B cell (primary cell): ENCODE measurements around the gene TRIM68. TPM values are rescaled to one million over a fixed set of nuclear protein-coding genes. Genes with fewer than 3 reads are reported as not detected.

Experiments used
- ATAC-seq: fragments of 200-7000 bp; cut with Tn5 transposase; one replicate; pipeline ENCODE4 v1.10.0; 2021; ENCODE audit warnings: low read depth, mild to moderate bottlenecking, moderate number of reproducible peaks, moderate library complexity
- CTCF ChIA-PET: fragments of 350-600 bp; sonication (Branson Sonifier 250); formaldehyde crosslinking; loops from one replicate; lab custom pipeline; 2021; ENCODE audit warnings: antibody characterized with exemption, inconsistent platforms; lab: Charles Lee
- POLR2A ChIA-PET: fragments of 350-600 bp; sonication (Branson Sonifier 250); formaldehyde crosslinking; loops from one replicate; lab custom pipeline; 2021; ENCODE audit warnings: antibody characterized with exemption; lab: Charles Lee
- DNase-seq: peaks from one replicate; pipeline ENCODE4 v3.0.0; 2013
- H2AFZ ChIP-seq: 2 replicates; pipeline ENCODE4 v1.6.1; 2012; ENCODE audit warnings: mild to moderate bottlenecking, low read depth, low read length; ENCODE audit not compliant: insufficient read depth, poor library complexity, severe bottlenecking
- H3K27ac ChIP-seq, 2 donors: 1 replicate in 1 of 2; 2 replicates in 1 of 2; pipeline ENCODE4 v1.5.1; 2012 to 2013; ENCODE audit warnings: low read length in 2 of 2, mild to moderate bottlenecking in 2 of 2, moderate library complexity in 1 of 2
- H3K27me3 ChIP-seq, 4 experiments: fragments of 200-600 bp in 1 of 4; sonication (generic) in 1 of 4; replicated peaks in 1 of 4; 1 replicate in 2 of 4; 2 replicates in 2 of 4; pipeline versions ENCODE4 v1.6.1 to v1.7.0; 2013 to 2016; ENCODE audit warnings: low read length in 3 of 4, mild to moderate bottlenecking in 2 of 4, mixed read lengths in 1 of 4, moderate library complexity in 1 of 4; ENCODE audit not compliant: insufficient read depth in 4 of 4, control insufficient read depth in 3 of 4; ENCODE audit errors: control extremely low read depth in 1 of 4
- H3K36me3 ChIP-seq, 2 experiments: replicated peaks in 1 of 2; 1 replicate in 1 of 2; 2 replicates in 1 of 2; pipeline versions ENCODE4 v1.6.1 to v1.7.1; 2013; ENCODE audit warnings: low read length in 1 of 2; ENCODE audit not compliant: insufficient read depth in 2 of 2, control insufficient read depth in 1 of 2; ENCODE audit errors: control extremely low read depth in 1 of 2, extremely low read depth in 1 of 2
- H3K4me1 ChIP-seq, 2 donors: fragments of 200-600 bp in 1 of 2; sonication (generic) in 1 of 2; 1 replicate in 1 of 2; 2 replicates in 1 of 2; pipeline versions ENCODE4 v1.5.1 to v1.6.1; 2013 to 2017; ENCODE audit warnings: low read length in 2 of 2; ENCODE audit not compliant: control insufficient read depth in 2 of 2, insufficient read depth in 2 of 2
- H3K4me2 ChIP-seq: replicated peaks from 2 replicates; pipeline ENCODE3; 2012; ENCODE audit warnings: mild to moderate bottlenecking, low read depth, low read length; ENCODE audit not compliant: poor library complexity, severe bottlenecking
- H3K4me3 ChIP-seq, 5 experiments: fragments of 200-600 bp in 1 of 5; sonication (generic) in 1 of 5; 1 replicate in 3 of 5; 2 replicates in 2 of 5; pipeline versions ENCODE4 v1.5.1 to v1.7.0; 2011 to 2016; ENCODE audit warnings: low read length in 4 of 5, mild to moderate bottlenecking in 4 of 5, low read depth in 2 of 5, control low read depth in 1 of 5, moderate library complexity in 1 of 5; ENCODE audit not compliant: insufficient read depth in 1 of 5; ENCODE audit errors: control extremely low read depth in 1 of 5, extremely low read depth in 1 of 5
- H3K79me2 ChIP-seq: fragments of 200-600 bp; sonication (generic); one replicate; pipeline ENCODE4 v1.6.0; 2016; ENCODE audit warnings: low read length; ENCODE audit not compliant: control insufficient read depth, insufficient read depth
- H3K9ac ChIP-seq: fragments of 200-600 bp; sonication (generic); 2 replicates; pipeline ENCODE4 v1.6.1; 2017; ENCODE audit warnings: mild to moderate bottlenecking, low read length, moderate library complexity
- H3K9me3 ChIP-seq, 3 donors: one replicate each; pipeline versions ENCODE4 v1.6.1 to v1.7.1; 2013; ENCODE audit warnings: low read length in 2 of 3; ENCODE audit not compliant: control insufficient read depth in 2 of 3, insufficient read depth in 1 of 3; ENCODE audit errors: control extremely low read depth in 1 of 3
- H4K20me1 ChIP-seq: 2 replicates; pipeline ENCODE4 v1.6.0; 2012; ENCODE audit warnings: mild to moderate bottlenecking, low read length; ENCODE audit not compliant: insufficient read depth, control insufficient read depth, poor library complexity, severe bottlenecking
- H3K27ac Mint-ChIP-seq: one replicate; pipeline ENCODE4 v1.8.0; 2021; ENCODE audit warnings: mixed read lengths
- H3K27me3 Mint-ChIP-seq: one replicate; pipeline ENCODE4 v1.8.0; 2021; ENCODE audit warnings: mixed read lengths
- H3K4me1 Mint-ChIP-seq: one replicate; pipeline ENCODE4 v1.8.0; 2021; ENCODE audit warnings: mixed read lengths
- H3K4me3 Mint-ChIP-seq: one replicate; pipeline ENCODE4 v1.8.0; 2021; ENCODE audit warnings: mixed read lengths
- H3K9me3 Mint-ChIP-seq: one replicate; pipeline ENCODE4 v1.8.0; 2022; ENCODE audit warnings: mixed read lengths; ENCODE audit not compliant: insufficient read depth
- CTCF ChIP-seq: fragments of 200-600 bp; IDR thresholded peaks from one replicate; pipeline ENCODE4 v1.8.0; 2022; ENCODE audit warnings: antibody characterized with exemption, mild to moderate bottlenecking
- EZH2 ChIP-seq: IDR thresholded peaks from 2 replicates; pipeline ENCODE4 v1.6.1; 2012; ENCODE audit warnings: borderline replicate concordance, low read depth, mild to moderate bottlenecking, moderate library complexity, low read length; ENCODE audit not compliant: insufficient read depth, poor library complexity, severe bottlenecking
- WGBS: methylation state at CpG from one replicate; pipeline ENCODE4 v1.1.5; 2013; ENCODE audit warnings: missing lambda C conversion rate; ENCODE audit not compliant: insufficient coverage; 5-methylcytosine and 5-hydroxymethylcytosine counted together
- intact Hi-C: fragments of 100-400 bp; cut with micrococcal nuclease; formaldehyde crosslinking; loops from one replicate; pipeline ENCODE4 v1.10.0; 2022
- polyA plus RNA-seq: library from polyadenylated mRNA; depleted of rRNA; stranded (reverse); fragments of >200 nt; gene quantifications from 2 replicates; pipeline ENCODE4 v1.2.3, GENCODE V29; 2012
- total RNA-seq, 2 donors: library from RNA; stranded (reverse); fragments of 120-200 nt in 1 of 2; gene quantifications; 1 replicate in 1 of 2; 2 replicates in 1 of 2; pipeline versions ENCODE4 v1.2.3 to v1.2.4, GENCODE V29; 2013 to 2022

TRIM68 gene
- total and polyA plus RNA-seq, 2 donors (not counting 1 experiment from before 2014, with no cell fraction given): 7.6 to 21.7 TPM

GRCh38 chr11:4644233-4644632, 36.2 kb upstream of the TRIM68 start:
- Mint-ChIP-seq H3K4me1 (no peaks in the 10 kb centered on the region), H3K9me3 (no peaks in the 10 kb centered on the region), H3K27ac (no peak overlapping the region), H3K4me3 (no peak overlapping the region), H3K27me3 (peaks cover 36% of the 10 kb centered on the region)
- Histone ChIP-seq H3K4me2 (no peak overlapping the region), H3K4me1 (no peaks in the 10 kb centered on the region), H3K9ac (no peak overlapping the region), H3K27ac (no peak overlapping the region), H2AFZ (no peak overlapping the region), H4K20me1 (no peaks in the 10 kb centered on the region), H3K36me3 (no peaks in the 10 kb centered on the region), H3K79me2 (no peaks in the 10 kb centered on the region), H3K27me3 (peaks cover 0 to 2% (median 0%) of the 10 kb centered on the region in 4 experiments), H3K4me3 (no peak overlapping the region), H3K9me3 (no peaks in the 10 kb centered on the region)
- CTCF ChIA-PET: no interaction called here
- WGBS: 68% methylated on average over 3 of the region's 4 CpGs
- no peak for ATAC-seq
- intact Hi-C loops: no loop called here
- POLR2A ChIA-PET: no interaction called here
- TF ChIP-seq CTCF (no peak), EZH2 (no peak)
- DNase-seq: no peak

- POLR2A ChIA-PET: no interaction called here
- no peaks in the 10 kb centered on the region for H4K20me1 ChIP-seq
- intact Hi-C loops: no loop called here
- no peak within 1 kb of the TSS for H2AFZ ChIP-seq
- H3K27ac ChIP-seq: no peak within 1 kb of the TSS
- TF ChIP-seq EZH2 (no peak), CTCF (no peak)
- H3K79me2 ChIP-seq: no peaks in the 10 kb centered on the region
- H3K27me3 ChIP-seq: peaks cover 0 to 2% (median 0%) of the 10 kb centered on the region in 4 experiments
- H3K4me3 Mint-ChIP-seq: no peak within 1 kb of the TSS
- no peaks in the 10 kb centered on the region for H3K9me3 Mint-ChIP-seq
- H3K9ac ChIP-seq: no peak within 1 kb of the TSS
- H3K4me2 ChIP-seq: no peak within 1 kb of the TSS
- no peak within 1 kb of the TSS for H3K27ac Mint-ChIP-seq
- H3K4me1 ChIP-seq: no peaks in the 10 kb centered on the region
- CTCF ChIA-PET: no interaction called here
- H3K9me3 ChIP-seq: no peaks in the 10 kb centered on the region
- DNase-seq (no peak), ATAC-seq (no peak)
- peaks cover 36% of the 10 kb centered on the region for H3K27me3 Mint-ChIP-seq
- WGBS: 88% methylated on average over 2 of the region's 3 CpGs
- H3K36me3 ChIP-seq: no peaks in the 10 kb centered on the region
- H3K4me1 Mint-ChIP-seq: no peaks in the 10 kb centered on the region
- no peak within 1 kb of the TSS for H3K4me3 ChIP-seq
Observed at GRCh38 chr11:4643682-4644081, 35.7 kb upstream of the TRIM68 start, which contains the start of gene OR51E1. Gene OR51E1 (plus strand): TSS chr11:4643982. CDS start chr11:4652527, 8,545 bp downstream.
